ENCODE measurements around the gene KLRF2. TPM values are rescaled to one million over a fixed set of nuclear protein-coding genes. Genes with fewer than 3 reads are reported as not detected.

KLRF2 gene
- total RNA-seq, 1 donor from 2014 or later: not detected

GRCh38 chr12:9900930-9901329 lies 19.6 kb downstream of the KLRF2 start:
- Histone ChIP-seq H3K27ac (no peak overlapping the region), H3K9me3 (peaks cover 3% of the 10 kb centered on the region), H3K4me3 (no peak overlapping the region), H3K36me3 (no peaks in the 10 kb centered on the region), H3K4me1 (no peaks in the 10 kb centered on the region), H3K27me3 (no peaks in the 10 kb centered on the region)
- TF ChIP-seq POLR2A (IDR thresholded peaks at IDR 0.05): no peak
- no peak for TF ChIP-seq CTCF (IDR thresholded peaks at IDR 0.05)
- no peak for TF ChIP-seq POLR2AphosphoS5 (IDR thresholded peaks at IDR 0.05; ENCODE audit: insufficient read depth in 1 of 2, low read depth in 1 of 2)
- intact Hi-C loops (cut with DNase I): loop anchor here (5.0 kb wide), 1 partner anchor 181 kb away; no protein-coding TSS in a partner anchor
- no peak for DNase-seq (ENCODE audit: extremely low spot score in 2 of 2)

- H3K9me3 ChIP-seq: peaks cover 3% of the 10 kb centered on the region
- H3K4me1 ChIP-seq: no peaks in the 10 kb centered on the region
- H3K27me3 ChIP-seq: no peaks in the 10 kb centered on the region
- no peak overlapping the region for H3K27ac ChIP-seq
- DNase-seq (ENCODE audit: extremely low spot score in 2 of 2): no peak
- TF ChIP-seq POLR2AphosphoS5 (IDR thresholded peaks at IDR 0.05; ENCODE audit: insufficient read depth in 1 of 2, low read depth in 1 of 2) (no peak), CTCF (IDR thresholded peaks at IDR 0.05) (no peak), POLR2A (IDR thresholded peaks at IDR 0.05) (no peak)
- no peak overlapping the region for H3K4me3 ChIP-seq
- intact Hi-C loops (cut with DNase I): loop anchor here (5.0 kb wide), 1 partner anchor 180 kb away; no protein-coding TSS in a partner anchor
- H3K36me3 ChIP-seq: no peaks in the 10 kb centered on the region
Measured at GRCh38 chr12:9902539-9903228, 21.4 kb downstream of the KLRF2 start.

GRCh38 chr12:9906873-9907272 lies 25.6 kb downstream of the KLRF2 start:
- DNase-seq (ENCODE audit: extremely low spot score in 2 of 2): no peak
- H3K4me3 ChIP-seq: no peak overlapping the region
- no peaks in the 10 kb centered on the region for H3K4me1 ChIP-seq
- H3K27ac ChIP-seq: no peak overlapping the region
- no peaks in the 10 kb centered on the region for H3K27me3 ChIP-seq
- TF ChIP-seq POLR2AphosphoS5 (IDR thresholded peaks at IDR 0.05; ENCODE audit: insufficient read depth in 1 of 2, low read depth in 1 of 2): no peak
- TF ChIP-seq POLR2A (IDR thresholded peaks at IDR 0.05): no peak
- TF ChIP-seq CTCF (IDR thresholded peaks at IDR 0.05): no peak
- intact Hi-C loops (cut with DNase I): no loop called here
- peaks cover 19% of the 10 kb centered on the region for H3K9me3 ChIP-seq
- no peaks in the 10 kb centered on the region for H3K36me3 ChIP-seq

- no peak for DNase-seq (ENCODE audit: extremely low spot score in 2 of 2)
- H3K4me3 ChIP-seq: no peak overlapping the region
- no peak overlapping the region for H3K27ac ChIP-seq
- intact Hi-C loops (cut with DNase I): no loop called here
- no peaks in the 10 kb centered on the region for H3K36me3 ChIP-seq
- H3K4me1 ChIP-seq: no peaks in the 10 kb centered on the region
- TF ChIP-seq CTCF (IDR thresholded peaks at IDR 0.05): no peak
- no peak for TF ChIP-seq POLR2AphosphoS5 (IDR thresholded peaks at IDR 0.05; ENCODE audit: insufficient read depth in 1 of 2, low read depth in 1 of 2)
- TF ChIP-seq POLR2A (IDR thresholded peaks at IDR 0.05): no peak
- H3K9me3 ChIP-seq: peaks cover 16% of the 10 kb centered on the region
- no peaks in the 10 kb centered on the region for H3K27me3 ChIP-seq
Measured at GRCh38 chr12:9907769-9908168, 26.5 kb downstream of the KLRF2 start.

- Histone ChIP-seq H3K4me3 (no peak overlapping the region), H3K9me3 (peaks cover 16% of the 10 kb centered on the region), H3K27me3 (no peaks in the 10 kb centered on the region), H3K36me3 (no peaks in the 10 kb centered on the region), H3K4me1 (no peaks in the 10 kb centered on the region), H3K27ac (no peak overlapping the region)
- no peak for DNase-seq (ENCODE audit: extremely low spot score in 2 of 2)
- intact Hi-C loops (cut with DNase I): no loop called here
- no peak for TF ChIP-seq CTCF (IDR thresholded peaks at IDR 0.05)
- no peak for TF ChIP-seq POLR2A (IDR thresholded peaks at IDR 0.05)
- no peak for TF ChIP-seq POLR2AphosphoS5 (IDR thresholded peaks at IDR 0.05; ENCODE audit: insufficient read depth in 1 of 2, low read depth in 1 of 2)
Measured at GRCh38 chr12:9908350-9908749, 27.1 kb downstream of the KLRF2 start.

Measured in vagina (tissue), 2 donors.